Measurements from ENCODE around the gene UBE2R2.

Gene UBE2R2

GRCh38 chr9:33932078-33932807 lies 115.3 kb downstream of the UBE2R2 start:
- no peak for DNase-seq (ENCODE audit: low read depth)
- TF ChIP-seq CTCF (conservative IDR thresholded peaks at IDR 0.05; ENCODE audit: low read depth, low read length), result no peak
- H3K4me3 ChIP-seq (ENCODE audit: low read depth, low read length), result no peak overlapping the region

GRCh38 chr9:33934188-33934878 lies 117.4 kb downstream of the UBE2R2 start:
- H3K4me3 ChIP-seq (ENCODE audit: low read depth, low read length), result no peak overlapping the region
- no peak for DNase-seq (ENCODE audit: low read depth)
- no peak for TF ChIP-seq CTCF (conservative IDR thresholded peaks at IDR 0.05; ENCODE audit: low read depth, low read length)

GRCh38 chr9:33939924-33940874 lies 123.2 kb downstream of the UBE2R2 start:
- TF ChIP-seq CTCF (conservative IDR thresholded peaks at IDR 0.05; ENCODE audit: low read depth, low read length), result no peak
- H3K4me3 ChIP-seq (ENCODE audit: low read depth, low read length), result no peak overlapping the region
- DNase-seq (ENCODE audit: low read depth), result no peak

- DNase-seq (ENCODE audit: low read depth), result peak; percentile 89
- no peak overlapping the region for H3K4me3 ChIP-seq (ENCODE audit: low read depth, low read length)
- peak; percentile 59 for TF ChIP-seq CTCF (conservative IDR thresholded peaks at IDR 0.05; ENCODE audit: low read depth, low read length)
Observed at GRCh38 chr9:33942471-33943083, 125.6 kb downstream of the UBE2R2 start.

GRCh38 chr9:33943389-33943788 lies 126.4 kb downstream of the UBE2R2 start:
- DNase-seq (ENCODE audit: low read depth), result peak; percentile 28
- no peak overlapping the region for H3K4me3 ChIP-seq (ENCODE audit: low read depth, low read length)
- no peak for TF ChIP-seq CTCF (conservative IDR thresholded peaks at IDR 0.05; ENCODE audit: low read depth, low read length)

- TF ChIP-seq CTCF (conservative IDR thresholded peaks at IDR 0.05; ENCODE audit: low read depth, low read length), result no peak
- DNase-seq (ENCODE audit: low read depth), result peak; percentile 96
- H3K4me3 ChIP-seq (ENCODE audit: low read depth, low read length), result no peak overlapping the region
Observed at GRCh38 chr9:33946779-33947535, 130.0 kb downstream of the UBE2R2 start.

Data from choroid plexus epithelial cell (primary cell).